ENCODE results near the gene IMMP2L. TPM values are rescaled to one million over a fixed set of nuclear protein-coding genes. Genes with fewer than 3 reads are reported as not detected.
A peak's percentile ranks its signal among the peaks of the same experiment; 100 is the strongest.

IMMP2L gene
- total RNA-seq, 1 experiment from 2014 or later = 8.6 TPM

DNA sequence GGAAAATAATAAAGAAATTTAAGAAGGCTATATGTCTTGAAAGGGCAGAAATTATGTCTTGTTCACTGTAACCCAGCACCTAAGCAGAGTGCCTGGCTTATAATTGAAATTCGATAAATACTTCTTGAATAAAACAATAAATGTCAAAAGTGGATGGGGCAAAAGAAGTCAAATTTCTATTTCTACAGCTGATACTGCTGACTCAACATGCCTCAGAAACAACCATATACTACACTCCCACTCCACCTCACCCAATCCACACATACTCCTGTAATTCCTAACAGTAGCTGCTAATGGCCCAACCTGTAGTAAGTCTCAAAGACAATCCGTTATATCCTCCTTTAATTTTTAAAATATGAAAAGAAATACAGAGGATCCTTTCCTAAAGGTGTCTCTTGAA lies 519.5 kb downstream of the IMMP2L start:
- Histone ChIP-seq H3K4me3 (ENCODE audit: low read length) (no peak overlapping the region), H3K9ac (ENCODE audit: low read length) (no peak overlapping the region), H3K79me2 (ENCODE audit: low read length) (no peaks in the 10 kb centered on the region), H3K9me2 (replicated peaks; ENCODE audit: low read length) (no peaks in the 10 kb centered on the region), H3K4me1 (ENCODE audit: insufficient read depth, low read length) (no peaks in the 10 kb centered on the region), H4K20me1 (ENCODE audit: low read length) (no peaks in the 10 kb centered on the region), H3K27me3 (ENCODE audit: low read length) (no peaks in the 10 kb centered on the region), H3K9me3 (ENCODE audit: low read length) (no peaks in the 10 kb centered on the region), H3K27ac (ENCODE audit: low read length) (no peak overlapping the region), H3K4me2 (ENCODE audit: low read length) (no peak overlapping the region), H3K36me3 (ENCODE audit: low read depth, low read length) (no peaks in the 10 kb centered on the region), H2AFZ (ENCODE audit: low read length) (no peak overlapping the region), H3F3A (ENCODE audit: low read length, unreplicated experiment) (no peaks in the 10 kb centered on the region)
- ChIA-PET POLR2A (ENCODE audit: unreplicated experiment) (no interaction called here), CTCF (no interaction called here)
- TF ChIP-seq EZH2 (IDR thresholded peaks at IDR 0.05; ENCODE audit: low read length, unreplicated experiment) = no peak
- TF ChIP-seq, protein P1, sequence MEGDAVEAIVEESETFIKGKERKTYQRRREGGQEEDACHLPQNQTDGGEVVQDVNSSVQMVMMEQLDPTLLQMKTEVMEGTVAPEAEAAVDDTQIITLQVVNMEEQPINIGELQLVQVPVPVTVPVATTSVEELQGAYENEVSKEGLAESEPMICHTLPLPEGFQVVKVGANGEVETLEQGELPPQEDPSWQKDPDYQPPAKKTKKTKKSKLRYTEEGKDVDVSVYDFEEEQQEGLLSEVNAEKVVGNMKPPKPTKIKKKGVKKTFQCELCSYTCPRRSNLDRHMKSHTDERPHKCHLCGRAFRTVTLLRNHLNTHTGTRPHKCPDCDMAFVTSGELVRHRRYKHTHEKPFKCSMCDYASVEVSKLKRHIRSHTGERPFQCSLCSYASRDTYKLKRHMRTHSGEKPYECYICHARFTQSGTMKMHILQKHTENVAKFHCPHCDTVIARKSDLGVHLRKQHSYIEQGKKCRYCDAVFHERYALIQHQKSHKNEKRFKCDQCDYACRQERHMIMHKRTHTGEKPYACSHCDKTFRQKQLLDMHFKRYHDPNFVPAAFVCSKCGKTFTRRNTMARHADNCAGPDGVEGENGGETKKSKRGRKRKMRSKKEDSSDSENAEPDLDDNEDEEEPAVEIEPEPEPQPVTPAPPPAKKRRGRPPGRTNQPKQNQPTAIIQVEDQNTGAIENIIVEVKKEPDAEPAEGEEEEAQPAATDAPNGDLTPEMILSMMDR (conservative IDR thresholded peaks at IDR 0.05; ENCODE audit: low read depth, low read length) = no peak
- no peak for TF ChIP-seq EZH2phosphoT487 (IDR thresholded peaks at IDR 0.05; ENCODE audit: borderline replicate concordance, low read length)
- ATAC-seq (no peak), DNase-seq (no peak)
- intact Hi-C loops (cut with micrococcal nuclease) = no loop called here
- BruUV-seq (replicated peaks) = no TSS peak

DNA sequence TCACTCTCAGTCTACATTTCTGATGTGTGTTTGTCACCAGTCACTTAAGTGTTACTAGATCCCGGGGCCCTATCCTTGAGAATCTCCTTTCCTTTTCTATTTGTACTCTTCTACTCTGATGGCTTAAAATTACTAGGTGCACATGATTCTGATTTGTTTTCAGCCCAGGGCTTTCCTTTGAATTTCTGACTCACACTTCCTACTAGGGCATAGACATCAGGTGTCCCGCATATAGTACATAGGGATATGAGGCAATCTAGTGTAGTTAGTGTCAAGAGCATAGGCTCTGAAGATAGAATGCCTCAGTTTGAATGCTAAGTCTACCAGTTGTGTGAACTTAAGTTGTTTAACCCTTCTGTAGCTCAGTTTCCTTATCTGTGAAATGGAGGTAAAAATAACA lies 520.7 kb downstream of the IMMP2L start:
- no peaks in the 10 kb centered on the region for H4K20me1 ChIP-seq (ENCODE audit: low read length)
- no peak overlapping the region for H3K9ac ChIP-seq (ENCODE audit: low read length)
- H3K9me3 ChIP-seq (ENCODE audit: low read length) = no peaks in the 10 kb centered on the region
- POLR2A ChIA-PET (ENCODE audit: unreplicated experiment) = no interaction called here
- H3K4me1 ChIP-seq (ENCODE audit: insufficient read depth, low read length) = no peaks in the 10 kb centered on the region
- H3K27me3 ChIP-seq (ENCODE audit: low read length) = no peaks in the 10 kb centered on the region
- CTCF ChIA-PET = no interaction called here
- H3F3A ChIP-seq (ENCODE audit: low read length, unreplicated experiment) = no peaks in the 10 kb centered on the region
- H3K9me2 ChIP-seq (replicated peaks; ENCODE audit: low read length) = no peaks in the 10 kb centered on the region
- no peaks in the 10 kb centered on the region for H3K36me3 ChIP-seq (ENCODE audit: low read depth, low read length)
- H2AFZ ChIP-seq (ENCODE audit: low read length) = no peak overlapping the region
- no peak overlapping the region for H3K4me2 ChIP-seq (ENCODE audit: low read length)
- ATAC-seq (peak; percentile 58), DNase-seq (no peak)
- intact Hi-C loops (cut with micrococcal nuclease) = no loop called here
- H3K79me2 ChIP-seq (ENCODE audit: low read length) = no peaks in the 10 kb centered on the region
- TF ChIP-seq EZH2 (IDR thresholded peaks at IDR 0.05; ENCODE audit: low read length, unreplicated experiment) (no peak), EZH2phosphoT487 (IDR thresholded peaks at IDR 0.05; ENCODE audit: borderline replicate concordance, low read length) (no peak)
- TF ChIP-seq, protein P1 (conservative IDR thresholded peaks at IDR 0.05; ENCODE audit: low read depth, low read length) = no peak
- H3K4me3 ChIP-seq (ENCODE audit: low read length) = no peak overlapping the region
- H3K27ac ChIP-seq (ENCODE audit: low read length) = no peak overlapping the region
- BruUV-seq (replicated peaks) = no TSS peak

DNA sequence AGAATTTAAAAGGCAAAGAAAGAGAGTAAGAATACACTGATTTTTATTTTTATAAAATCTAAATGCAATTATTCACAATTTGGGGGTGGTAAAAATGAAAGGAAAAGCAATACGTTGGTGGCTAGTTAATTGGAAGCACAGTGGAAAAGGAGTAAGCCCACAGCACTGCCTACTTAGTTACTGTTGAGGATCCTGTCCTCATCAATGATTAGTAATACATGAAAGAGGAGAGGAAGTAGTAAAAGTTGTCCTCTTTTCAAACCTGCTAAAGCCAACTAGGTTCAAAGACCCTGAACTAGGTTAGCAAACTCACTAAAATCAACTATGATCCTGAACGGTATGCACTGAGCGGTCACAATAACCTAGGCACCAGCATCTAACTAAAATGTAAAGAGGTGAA lies 524.1 kb downstream of the IMMP2L start:
- Histone ChIP-seq H3K4me1 (ENCODE audit: insufficient read depth, low read length) (no peaks in the 10 kb centered on the region), H3K9me2 (replicated peaks; ENCODE audit: low read length) (no peaks in the 10 kb centered on the region), H3F3A (ENCODE audit: low read length, unreplicated experiment) (no peaks in the 10 kb centered on the region), H3K9me3 (ENCODE audit: low read length) (no peaks in the 10 kb centered on the region), H3K36me3 (ENCODE audit: low read depth, low read length) (no peaks in the 10 kb centered on the region), H3K79me2 (ENCODE audit: low read length) (no peaks in the 10 kb centered on the region), H2AFZ (ENCODE audit: low read length) (no peak overlapping the region), H3K27me3 (ENCODE audit: low read length) (no peaks in the 10 kb centered on the region), H4K20me1 (ENCODE audit: low read length) (no peaks in the 10 kb centered on the region), H3K4me2 (ENCODE audit: low read length) (no peak overlapping the region), H3K27ac (ENCODE audit: low read length) (no peak overlapping the region), H3K4me3 (ENCODE audit: low read length) (no peak overlapping the region), H3K9ac (ENCODE audit: low read length) (no peak overlapping the region)
- BruUV-seq (replicated peaks) = no TSS peak
- CTCF ChIA-PET = no interaction called here
- intact Hi-C loops (cut with micrococcal nuclease) = no loop called here
- TF ChIP-seq EZH2 (IDR thresholded peaks at IDR 0.05; ENCODE audit: low read length, unreplicated experiment) (no peak), EZH2phosphoT487 (IDR thresholded peaks at IDR 0.05; ENCODE audit: borderline replicate concordance, low read length) (no peak)
- TF ChIP-seq, protein P1 (conservative IDR thresholded peaks at IDR 0.05; ENCODE audit: low read depth, low read length) = no peak
- no peak for DNase-seq
- POLR2A ChIA-PET (ENCODE audit: unreplicated experiment) = no interaction called here
- no peak for ATAC-seq
